Endothelial cell of umbilical vein (primary cell): ENCODE results near the gene SLC25A21. TPM values are rescaled to one million over a fixed set of nuclear protein-coding genes. Genes with fewer than 3 reads are reported as not detected.

Experiments
- BruUV-seq: library from RNA; stranded (reverse); fragments of 400-500 nt; replicated peaks from 2 replicates; lab custom pipeline; 2021; lab: Mats Ljungman, UMichigan
- CTCF ChIA-PET: fragments of 300-600, 350-600 bp; sonication (Branson Sonifier 250); formaldehyde crosslinking; loops from one replicate; lab custom pipeline; 2021; ENCODE audit warnings: antibody characterized with exemption, inconsistent platforms; lab: Charles Lee
- POLR2A ChIA-PET: fragments of 300-600, 350-600 bp; sonication (Branson Sonifier 250); formaldehyde crosslinking; loops from one replicate; lab custom pipeline; 2021; ENCODE audit warnings: antibody characterized with exemption, inconsistent platforms; lab: Charles Lee
- DNase-seq: peaks from one replicate; pipeline ENCODE4 v3.0.0-alpha.2; 2011; ENCODE audit warnings: low read depth, low spot score
- FAIRE-seq: peaks from 2 replicates; lab custom pipeline; 2011; peaks lifted over from hg19 to GRCh38; lab: Jason Lieb, UNC
- H2AFZ ChIP-seq: 2 replicates; pipeline ENCODE4 v1.6.0; 2012; ENCODE audit warnings: low read depth, low read length, control low read depth, inconsistent platforms
- H3K27ac ChIP-seq: 2 replicates; pipeline ENCODE4 v1.5.1; 2011; ENCODE audit warnings: low read depth, mild to moderate bottlenecking, control low read depth, low read length, moderate library complexity; ENCODE audit not compliant: insufficient read depth
- H3K27me3 ChIP-seq, 2 experiments: 2 replicates each; pipeline versions ENCODE4 v1.6.0 to v1.6.1; 2011; ENCODE audit warnings: low read length in 2 of 2, mixed read lengths in 1 of 2; ENCODE audit not compliant: control insufficient read depth in 2 of 2, insufficient read depth in 2 of 2
- H3K36me3 ChIP-seq, 2 experiments: 2 replicates in 1 of 2; 3 replicates in 1 of 2; pipeline ENCODE4 v1.5.1; 2011; ENCODE audit warnings: low read length in 2 of 2, mild to moderate bottlenecking in 1 of 2, moderate library complexity in 1 of 2; ENCODE audit not compliant: control insufficient read depth in 2 of 2, insufficient read depth in 2 of 2; ENCODE audit errors: extremely low read depth in 1 of 2
- H3K4me1 ChIP-seq: 3 replicates; pipeline ENCODE4 v1.5.1; 2011; ENCODE audit warnings: mild to moderate bottlenecking, low read length; ENCODE audit not compliant: control insufficient read depth, insufficient read depth; ENCODE audit errors: extremely low read depth
- H3K4me2 ChIP-seq: 2 replicates; pipeline ENCODE4 v1.6.1; 2011; ENCODE audit warnings: low read length, control low read depth, mixed read lengths; ENCODE audit not compliant: insufficient read depth
- H3K4me3 ChIP-seq, 3 experiments: fragments of 200-600 bp in 1 of 3; sonication (generic), shearing (Covaris generic) in 1 of 3; replicated peaks in 1 of 3; 2 replicates each; pipeline ENCODE4 v1.5.1; 2011 to 2016; ENCODE audit warnings: control low read depth in 3 of 3, low read length in 3 of 3, mild to moderate bottlenecking in 2 of 3, inconsistent platforms in 1 of 3, low read depth in 1 of 3, moderate library complexity in 1 of 3; ENCODE audit not compliant: insufficient read depth in 1 of 3
- H3K79me2 ChIP-seq: 2 replicates; pipeline ENCODE4 v1.6.0; 2012; ENCODE audit warnings: low read length, inconsistent platforms; ENCODE audit not compliant: control insufficient read depth, insufficient read depth
- H3K9ac ChIP-seq: replicated peaks from 2 replicates; pipeline ENCODE3; 2011; ENCODE audit warnings: low read length, control low read depth; ENCODE audit not compliant: insufficient read depth; ENCODE audit errors: extremely low read depth
- H3K9me1 ChIP-seq: replicated peaks from 3 replicates; pipeline ENCODE4 v1.6.0; 2011; ENCODE audit warnings: mild to moderate bottlenecking, low read length; ENCODE audit not compliant: control insufficient read depth, insufficient read depth; ENCODE audit errors: extremely low read depth
- H3K9me3 ChIP-seq: replicated peaks from 2 replicates; pipeline ENCODE4 v1.5.1; 2012; ENCODE audit warnings: low read length, inconsistent platforms; ENCODE audit not compliant: control insufficient read depth, insufficient read depth
- H4K20me1 ChIP-seq: replicated peaks from 2 replicates; pipeline ENCODE3; 2011; ENCODE audit warnings: mild to moderate bottlenecking, low read length; ENCODE audit not compliant: control insufficient read depth, insufficient read depth; ENCODE audit errors: extremely low read depth
- CTCF ChIP-seq, 2 donors: IDR thresholded peaks; 1 replicate in 1 of 2; 2 replicates in 1 of 2; pipeline ENCODE4 v1.5.1; 2011; ENCODE audit warnings: low read length in 2 of 2, mild to moderate bottlenecking in 2 of 2, moderate library complexity in 2 of 2, control low read depth in 1 of 2, inconsistent platforms in 1 of 2, low read depth in 1 of 2; ENCODE audit not compliant: insufficient read depth in 1 of 2; ENCODE audit errors: extremely low read depth in 1 of 2
- EZH2 ChIP-seq: IDR thresholded peaks from 2 replicates; pipeline ENCODE4 v1.6.1; 2012; ENCODE audit warnings: borderline replicate concordance, low read depth, mild to moderate bottlenecking, moderate library complexity, low read length, inconsistent platforms; ENCODE audit not compliant: severe bottlenecking
- FOS ChIP-seq: IDR thresholded peaks from 2 replicates; pipeline ENCODE4 v1.6.1; 2011; ENCODE audit warnings: mild to moderate bottlenecking, low read length, moderate library complexity, borderline replicate concordance; ENCODE audit not compliant: insufficient read depth
- GATA2 ChIP-seq: IDR thresholded peaks from 2 replicates; pipeline ENCODE4 v1.7.0; 2011; ENCODE audit warnings: low read depth, mild to moderate bottlenecking, moderate library complexity, mixed read lengths, low read length; ENCODE audit not compliant: insufficient read length, insufficient read depth
- JUN ChIP-seq: IDR thresholded peaks from 2 replicates; pipeline ENCODE4 v1.6.1; 2011; ENCODE audit warnings: borderline replicate concordance, low read depth; ENCODE audit not compliant: insufficient read length, insufficient read depth
- MAX ChIP-seq: IDR thresholded peaks from 2 replicates; pipeline ENCODE4 v1.6.1; 2011; ENCODE audit not compliant: insufficient read depth, insufficient read length
- MYC ChIP-seq: IDR thresholded peaks from one replicate; pipeline ENCODE4 v1.6.1; 2011; ENCODE audit warnings: mild to moderate bottlenecking, low read depth, low read length
- POLR2A ChIP-seq: IDR thresholded peaks from 2 replicates; pipeline ENCODE4 v1.6.1; 2012; ENCODE audit warnings: low read depth, mild to moderate bottlenecking, control low read depth, low read length
- POLR2AphosphoS5 ChIP-seq: IDR thresholded peaks from 2 replicates; pipeline ENCODE4 v1.6.1; 2012; ENCODE audit warnings: low read depth, mild to moderate bottlenecking, control low read depth, low read length, moderate library complexity; ENCODE audit not compliant: insufficient read depth
- dilution Hi-C: fragments of 300-500 bp; cut with MboI; formaldehyde crosslinking; loops from one replicate; pipeline ENCODE4 v1.15.0; 2019; ENCODE audit warnings: low sequenced_read_pairs; ENCODE audit not compliant: extremely low pct_ligation_motif_present
- intact Hi-C: fragments of 100-400 bp; cut with micrococcal nuclease; formaldehyde crosslinking; loops from one replicate; pipeline ENCODE4 v1.10.0; 2022
- polyA plus RNA-seq, 4 experiments: library from polyadenylated mRNA; depleted of rRNA in 3 of 4; stranded (reverse) in 3 of 4; unstranded in 1 of 4; fragments of >200 nt; gene quantifications; 2 replicates each; pipeline versions ENCODE4 v1.2.1 to v1.2.3, GENCODE V29; 2011 to 2012; ENCODE audit warnings: missing spikeins in 1 of 4
- total RNA-seq: library from RNA; stranded (reverse); gene quantifications from 2 replicates; pipeline ENCODE4 v1.2.3, GENCODE V29; 2021

Gene SLC25A21
- total and polyA plus RNA-seq, 2 donors (not counting 3 experiments of a cell fraction or from before 2014, with no cell fraction given): 0.98 to 1.4 TPM

- dilution Hi-C loops (no loop called here), intact Hi-C loops (no loop called here)
- Histone ChIP-seq H3K36me3 (no peaks in the 10 kb centered on the region), H3K27me3 (no peaks in the 10 kb centered on the region), H2AFZ (no peak overlapping the region), H3K4me2 (no peak overlapping the region), H3K4me1 (no peaks in the 10 kb centered on the region), H3K27ac (no peak overlapping the region), H4K20me1 (no peaks in the 10 kb centered on the region), H3K9me1 (no peaks in the 10 kb centered on the region), H3K4me3 (no peak overlapping the region), H3K9ac (no peak overlapping the region), H3K9me3 (no peaks in the 10 kb centered on the region), H3K79me2 (no peaks in the 10 kb centered on the region)
- ChIA-PET CTCF (interaction anchor here (0.9 to 1.4 kb wide), 3 partner anchors 9 to 92 kb away, joined by 3 to 4 read pairs (median 3); no protein-coding TSS in a partner anchor), POLR2A (no interaction called here)
- DNase-seq (no peak), FAIRE-seq (no peak)
- no TSS peak for BruUV-seq
- TF ChIP-seq EZH2 (no peak), GATA2 (no peak), FOS (no peak), MYC (no peak), POLR2A (no peak), CTCF (IDR thresholded peaks at IDR 0.05; ENCODE audit: extremely low read depth in 1 of 2, insufficient read depth in 1 of 2, low read depth in 1 of 2, low read length in 2 of 2) (no peak), JUN (no peak), POLR2AphosphoS5 (no peak), MAX (no peak)
Observed at GRCh38 chr14:37057776-37058175, 114.6 kb downstream of the SLC25A21 start.
